Anterior cingulate cortex (tissue), 58 donors: Measurements from ENCODE around the gene LRIF1.
A peak's percentile ranks its signal among the peaks of the same experiment; 100 is the strongest.
"Not testable (repeated sequence)": the region's sequence is repeated elsewhere in the genome, so short reads cannot be mapped to it uniquely, and the experiment has no call there.

Experiments used
- DNase-seq, 58 donors: peaks; one replicate each; lab custom pipeline; 2025; lab: John Stamatoyannopoulos, UW

The LRIF1 gene

GRCh38 chr1:110963691-110964454, at the start of gene LRIF1:
TSS of gene LRIF1 (minus strand) at chr1:110963922. CDS start at chr1:110963688, 234 bp downstream.
- peak; percentile 50 to 99 (median 97) for DNase-seq

- DNase-seq = no peak
Measured at GRCh38 chr1:111008031-111008430, 44.3 kb upstream of the LRIF1 start.

- no peak for DNase-seq
Measured at GRCh38 chr1:111006556-111006955, 42.8 kb upstream of the LRIF1 start.

GRCh38 chr1:110999607-111000006, 35.9 kb upstream of the LRIF1 start:
- DNase-seq = not testable (repeated sequence)

- DNase-seq = not testable (repeated sequence)
Measured at GRCh38 chr1:110992329-110992728, 28.6 kb upstream of the LRIF1 start.

- DNase-seq = not testable (repeated sequence)
Measured at GRCh38 chr1:110991295-110991694, 27.6 kb upstream of the LRIF1 start.

- no peak for DNase-seq
Measured at GRCh38 chr1:110990541-110990940, 26.8 kb upstream of the LRIF1 start.

- no peak for DNase-seq
Measured at GRCh38 chr1:110986407-110986891, 22.7 kb upstream of the LRIF1 start.

GRCh38 chr1:110982320-110982719, 18.6 kb upstream of the LRIF1 start:
- DNase-seq = no peak

- no peak for DNase-seq
Measured at GRCh38 chr1:110979154-110979553, 15.4 kb upstream of the LRIF1 start.

- no peak for DNase-seq
Measured at GRCh38 chr1:110976089-110976488, 12.4 kb upstream of the LRIF1 start.

- DNase-seq = no peak
Measured at GRCh38 chr1:110975265-110975664, 11.5 kb upstream of the LRIF1 start.

GRCh38 chr1:110967256-110967655, 3.5 kb upstream of the LRIF1 start:
- DNase-seq = no peak

- no peak for DNase-seq
Measured at GRCh38 chr1:110964455-110964903, 757 bp upstream of the LRIF1 start.

- DNase-seq = peak in 47 of 58 donors; percentile 1 to 77 (median 44)
Measured at GRCh38 chr1:110962892-110963690, 631 bp downstream of the LRIF1 start.

- DNase-seq = no peak
Measured at GRCh38 chr1:110961902-110962301, 1.8 kb downstream of the LRIF1 start.

GRCh38 chr1:110960777-110961420, 2.8 kb downstream of the LRIF1 start:
- DNase-seq = no peak

- no peak for DNase-seq
Measured at GRCh38 chr1:110957798-110958197, 5.9 kb downstream of the LRIF1 start.

- no peak for DNase-seq
Measured at GRCh38 chr1:110956586-110956985, 7.1 kb downstream of the LRIF1 start.

- no peak for DNase-seq
Measured at GRCh38 chr1:110953031-110953430, 10.7 kb downstream of the LRIF1 start.

GRCh38 chr1:110952031-110952430, 11.7 kb downstream of the LRIF1 start:
- no peak for DNase-seq
